HepG2 (cell line): ENCODE data around the gene PFKL. TPM values are rescaled to one million over a fixed set of nuclear protein-coding genes. Genes with fewer than 3 reads are reported as not detected.
A peak's percentile ranks its signal among the peaks of the same experiment; 100 is the strongest.

ENCODE experiments used
- BORCS8-MEF2B ChIP-seq: sonication (generic); formaldehyde crosslinking; IDR thresholded peaks from 2 replicates; pipeline ENCODE4 v1.8.0; 2022; ENCODE audit warnings: mild to moderate bottlenecking, missing genetic modification reagents
- CEBPB ChIP-seq: IDR thresholded peaks from 2 replicates; pipeline ENCODE4 v1.6.1; 2011; ENCODE audit warnings: low read depth, low read length, improper control_type of control experiment, borderline replicate concordance
- DPF2 ChIP-seq: sonication (generic); formaldehyde crosslinking; IDR thresholded peaks from 2 replicates; pipeline ENCODE4 v1.4.0; 2020; ENCODE audit warnings: mild to moderate bottlenecking, low read depth, missing genetic modification reagents, borderline replicate concordance
- DR1 ChIP-seq: sonication (generic); formaldehyde crosslinking; IDR thresholded peaks from 2 replicates; pipeline ENCODE4 v1.8.0; 2021; ENCODE audit warnings: mild to moderate bottlenecking, missing genetic modification reagents, inconsistent platforms
- HOXA3 ChIP-seq: sonication (generic); formaldehyde crosslinking; IDR thresholded peaks from 2 replicates; pipeline ENCODE4 v1.5.0; 2020; ENCODE audit warnings: missing genetic modification reagents
- JUND ChIP-seq: sonication (generic); formaldehyde crosslinking; IDR thresholded peaks from 2 replicates; pipeline ENCODE4 v1.8.0; 2022; ENCODE audit warnings: mild to moderate bottlenecking, missing genetic modification reagents
- KLF9 ChIP-seq: IDR thresholded peaks from 2 replicates; pipeline ENCODE4 v1.6.1; 2016; ENCODE audit warnings: low read depth
- MTA1 ChIP-seq: sonication (generic); formaldehyde crosslinking; IDR thresholded peaks from 2 replicates; pipeline ENCODE4 v1.4.0; 2020; ENCODE audit warnings: missing genetic modification reagents, mild to moderate bottlenecking, borderline replicate concordance
- NFATC3 ChIP-seq: sonication (generic); formaldehyde crosslinking; IDR thresholded peaks from 2 replicates; pipeline ENCODE4 v1.5.1; 2020; ENCODE audit warnings: mild to moderate bottlenecking, missing genetic modification reagents
- SETDB1 ChIP-seq: sonication (generic); formaldehyde crosslinking; IDR thresholded peaks from 2 replicates; pipeline ENCODE4 v1.5.1; 2020; ENCODE audit warnings: missing genetic modification reagents, mild to moderate bottlenecking, borderline replicate concordance
- SOX13 ChIP-seq, 3 experiments: fragments of 450-650 bp in 1 of 3; sonication (generic) in 1 of 3; formaldehyde crosslinking in 1 of 3; IDR thresholded peaks in 2 of 3; conservative IDR thresholded peaks in 1 of 3; 2 replicates each; pipeline versions ENCODE4 v1.5.0 to v1.6.1; 2016 to 2020; ENCODE audit warnings: antibody characterized with exemption in 1 of 3, mild to moderate bottlenecking in 1 of 3, missing compliant biosample characterization in 1 of 3, missing genetic modification reagents in 1 of 3, moderate library complexity in 1 of 3
- TAF1 ChIP-seq: sonication (generic); formaldehyde crosslinking; IDR thresholded peaks from 2 replicates; pipeline ENCODE4 v1.4.0; 2020; ENCODE audit warnings: missing genetic modification reagents
- TBX2 ChIP-seq: sonication (generic); formaldehyde crosslinking; IDR thresholded peaks from 2 replicates; pipeline ENCODE4 v1.5.0; 2020; ENCODE audit warnings: missing genetic modification reagents, mild to moderate bottlenecking, borderline replicate concordance
- THAP11 ChIP-seq: IDR thresholded peaks from 2 replicates; pipeline ENCODE4 v1.6.1; 2016; ENCODE audit warnings: missing biosample characterization, missing genetic modification reagents
- U2AF2 ChIP-seq: fragments of 200-400 bp; formaldehyde crosslinking; IDR thresholded peaks from 2 replicates; pipeline ENCODE4 v1.6.1; 2017; ENCODE audit warnings: low read depth, mild to moderate bottlenecking, low read length
- ZNF431 ChIP-seq: sonication (generic); formaldehyde crosslinking; IDR thresholded peaks from 2 replicates; pipeline ENCODE4 v1.9.0; 2022; ENCODE audit warnings: missing genetic modification reagents, low read depth, mild to moderate bottlenecking, borderline replicate concordance
- ZNF792 ChIP-seq: IDR thresholded peaks from 2 replicates; pipeline ENCODE4 v1.6.1; 2016
- polyA plus RNA-seq, 8 experiments: library from polyadenylated mRNA; depleted of rRNA in 3 of 8; stranded (reverse) in 7 of 8; unstranded in 1 of 8; fragments of >200 nt; fragmentation: Illumina TruSeq in 4 of 8; extraction: Trizol in 4 of 8; gene quantifications; 2 replicates each; pipeline versions ENCODE4 v1.2.1 to v1.2.3, GENCODE V29; 2011 to 2016; ENCODE audit warnings: low read depth in 4 of 8, missing spikeins in 1 of 8, mixed read lengths in 1 of 8; ENCODE audit not compliant: insufficient read depth in 1 of 8
- total RNA-seq, 5 experiments: library from RNA; depleted of rRNA; stranded (reverse); fragments of >200 nt; fragmentation: Illumina TruSeq; extraction: Trizol; gene quantifications; 2 replicates each; pipeline ENCODE4 v1.2.3, GENCODE V29; 2016; ENCODE audit warnings: low read depth in 1 of 5
- TF ChIP-seq, protein P1 (sequence below): IDR thresholded peaks from 2 replicates; pipeline ENCODE4 v1.4.0; 2020; ENCODE audit warnings: mild to moderate bottlenecking, missing genetic modification reagents
- TF ChIP-seq, protein P2 (sequence below): sonication (generic); formaldehyde crosslinking; IDR thresholded peaks from 2 replicates; pipeline ENCODE4; 2020; ENCODE audit warnings: missing genetic modification reagents, mild to moderate bottlenecking, borderline replicate concordance
- TF ChIP-seq, protein P3 (sequence below): sonication (generic); formaldehyde crosslinking; IDR thresholded peaks from 2 replicates; pipeline ENCODE4 v1.4.0; 2020; ENCODE audit warnings: missing genetic modification reagents
- TF ChIP-seq, protein P4 (sequence below): IDR thresholded peaks from 2 replicates; pipeline ENCODE4 v1.6.1; 2016; ENCODE audit warnings: missing genetic modification reagents, missing compliant biosample characterization

PFKL gene
- total and polyA plus RNA-seq, 2 of the 13 experiments (the other 11 are each of a cell fraction or from before 2014, with no cell fraction given), result 92.8 to 106 TPM

DNA sequence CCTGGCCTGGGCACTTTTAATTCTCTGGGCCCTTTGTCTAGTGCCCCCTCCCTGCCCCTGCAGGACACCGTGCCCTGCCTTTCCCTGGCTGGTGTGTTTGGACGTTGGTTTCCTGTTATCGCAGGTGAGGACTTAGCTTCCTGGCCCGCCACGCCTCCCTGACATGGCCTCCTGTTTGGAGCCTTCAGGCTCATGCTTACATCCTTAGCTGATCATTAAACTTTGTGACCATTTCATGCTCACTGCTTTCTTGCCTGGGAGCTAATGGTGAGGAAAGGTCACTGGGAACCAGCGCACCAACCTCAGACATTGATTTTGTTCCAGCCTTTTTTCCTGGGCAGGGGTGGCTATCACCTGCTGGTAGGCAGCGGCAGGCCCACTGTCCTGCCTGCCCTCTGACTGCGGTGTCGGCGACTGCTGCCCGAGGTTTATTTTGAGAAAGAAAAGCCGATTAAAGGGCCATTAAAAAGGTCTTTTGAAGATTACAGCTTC, 3.7 kb downstream of the PFKL start (continued):
- TF ChIP-seq, protein P1, sequence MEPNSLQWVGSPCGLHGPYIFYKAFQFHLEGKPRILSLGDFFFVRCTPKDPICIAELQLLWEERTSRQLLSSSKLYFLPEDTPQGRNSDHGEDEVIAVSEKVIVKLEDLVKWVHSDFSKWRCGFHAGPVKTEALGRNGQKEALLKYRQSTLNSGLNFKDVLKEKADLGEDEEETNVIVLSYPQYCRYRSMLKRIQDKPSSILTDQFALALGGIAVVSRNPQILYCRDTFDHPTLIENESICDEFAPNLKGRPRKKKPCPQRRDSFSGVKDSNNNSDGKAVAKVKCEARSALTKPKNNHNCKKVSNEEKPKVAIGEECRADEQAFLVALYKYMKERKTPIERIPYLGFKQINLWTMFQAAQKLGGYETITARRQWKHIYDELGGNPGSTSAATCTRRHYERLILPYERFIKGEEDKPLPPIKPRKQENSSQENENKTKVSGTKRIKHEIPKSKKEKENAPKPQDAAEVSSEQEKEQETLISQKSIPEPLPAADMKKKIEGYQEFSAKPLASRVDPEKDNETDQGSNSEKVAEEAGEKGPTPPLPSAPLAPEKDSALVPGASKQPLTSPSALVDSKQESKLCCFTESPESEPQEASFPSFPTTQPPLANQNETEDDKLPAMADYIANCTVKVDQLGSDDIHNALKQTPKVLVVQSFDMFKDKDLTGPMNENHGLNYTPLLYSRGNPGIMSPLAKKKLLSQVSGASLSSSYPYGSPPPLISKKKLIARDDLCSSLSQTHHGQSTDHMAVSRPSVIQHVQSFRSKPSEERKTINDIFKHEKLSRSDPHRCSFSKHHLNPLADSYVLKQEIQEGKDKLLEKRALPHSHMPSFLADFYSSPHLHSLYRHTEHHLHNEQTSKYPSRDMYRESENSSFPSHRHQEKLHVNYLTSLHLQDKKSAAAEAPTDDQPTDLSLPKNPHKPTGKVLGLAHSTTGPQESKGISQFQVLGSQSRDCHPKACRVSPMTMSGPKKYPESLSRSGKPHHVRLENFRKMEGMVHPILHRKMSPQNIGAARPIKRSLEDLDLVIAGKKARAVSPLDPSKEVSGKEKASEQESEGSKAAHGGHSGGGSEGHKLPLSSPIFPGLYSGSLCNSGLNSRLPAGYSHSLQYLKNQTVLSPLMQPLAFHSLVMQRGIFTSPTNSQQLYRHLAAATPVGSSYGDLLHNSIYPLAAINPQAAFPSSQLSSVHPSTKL (CRISPR knock-in tag), result peak; percentile 27; the same call in 1 of the 2 replicates
- TF ChIP-seq, protein P2, sequence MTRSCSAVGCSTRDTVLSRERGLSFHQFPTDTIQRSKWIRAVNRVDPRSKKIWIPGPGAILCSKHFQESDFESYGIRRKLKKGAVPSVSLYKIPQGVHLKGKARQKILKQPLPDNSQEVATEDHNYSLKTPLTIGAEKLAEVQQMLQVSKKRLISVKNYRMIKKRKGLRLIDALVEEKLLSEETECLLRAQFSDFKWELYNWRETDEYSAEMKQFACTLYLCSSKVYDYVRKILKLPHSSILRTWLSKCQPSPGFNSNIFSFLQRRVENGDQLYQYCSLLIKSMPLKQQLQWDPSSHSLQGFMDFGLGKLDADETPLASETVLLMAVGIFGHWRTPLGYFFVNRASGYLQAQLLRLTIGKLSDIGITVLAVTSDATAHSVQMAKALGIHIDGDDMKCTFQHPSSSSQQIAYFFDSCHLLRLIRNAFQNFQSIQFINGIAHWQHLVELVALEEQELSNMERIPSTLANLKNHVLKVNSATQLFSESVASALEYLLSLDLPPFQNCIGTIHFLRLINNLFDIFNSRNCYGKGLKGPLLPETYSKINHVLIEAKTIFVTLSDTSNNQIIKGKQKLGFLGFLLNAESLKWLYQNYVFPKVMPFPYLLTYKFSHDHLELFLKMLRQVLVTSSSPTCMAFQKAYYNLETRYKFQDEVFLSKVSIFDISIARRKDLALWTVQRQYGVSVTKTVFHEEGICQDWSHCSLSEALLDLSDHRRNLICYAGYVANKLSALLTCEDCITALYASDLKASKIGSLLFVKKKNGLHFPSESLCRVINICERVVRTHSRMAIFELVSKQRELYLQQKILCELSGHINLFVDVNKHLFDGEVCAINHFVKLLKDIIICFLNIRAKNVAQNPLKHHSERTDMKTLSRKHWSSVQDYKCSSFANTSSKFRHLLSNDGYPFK (CRISPR knock-in tag), result no peak
- TF ChIP-seq DR1, result 0 out of 2 replicates have a peak, but pooled peaks have one; percentile 23
- TF ChIP-seq KLF9 (CRISPR knock-in tag), result 0 out of 2 replicates have a peak, but pooled peaks have one; percentile 72
- no peak for TF ChIP-seq SOX13 (IDR thresholded peaks at IDR 0.05)
- peak in 1 of 2 experiments; percentile 30; a peak in 1 of 4 replicates for TF ChIP-seq SOX13 (CRISPR knock-in tag; conservative IDR thresholded peaks at IDR 0.05 in 1 of 2, IDR thresholded peaks at IDR 0.05 in 1 of 2)
- TF ChIP-seq ZNF431 (CRISPR knock-in tag), result 0 out of 2 replicates have a peak, but pooled peaks have one; percentile 46
- TF ChIP-seq HOXA3, result peak; percentile 78; the same call in 1 of the 2 replicates
- TF ChIP-seq ZNF792 (CRISPR knock-in tag), result peak; percentile 95
- TF ChIP-seq, protein P3, sequence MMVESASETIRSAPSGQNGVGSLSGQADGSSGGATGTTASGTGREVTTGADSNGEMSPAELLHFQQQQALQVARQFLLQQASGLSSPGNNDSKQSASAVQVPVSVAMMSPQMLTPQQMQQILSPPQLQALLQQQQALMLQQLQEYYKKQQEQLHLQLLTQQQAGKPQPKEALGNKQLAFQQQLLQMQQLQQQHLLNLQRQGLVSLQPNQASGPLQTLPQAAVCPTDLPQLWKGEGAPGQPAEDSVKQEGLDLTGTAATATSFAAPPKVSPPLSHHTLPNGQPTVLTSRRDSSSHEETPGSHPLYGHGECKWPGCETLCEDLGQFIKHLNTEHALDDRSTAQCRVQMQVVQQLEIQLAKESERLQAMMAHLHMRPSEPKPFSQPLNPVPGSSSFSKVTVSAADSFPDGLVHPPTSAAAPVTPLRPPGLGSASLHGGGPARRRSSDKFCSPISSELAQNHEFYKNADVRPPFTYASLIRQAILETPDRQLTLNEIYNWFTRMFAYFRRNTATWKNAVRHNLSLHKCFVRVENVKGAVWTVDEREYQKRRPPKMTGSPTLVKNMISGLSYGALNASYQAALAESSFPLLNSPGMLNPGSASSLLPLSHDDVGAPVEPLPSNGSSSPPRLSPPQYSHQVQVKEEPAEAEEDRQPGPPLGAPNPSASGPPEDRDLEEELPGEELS (CRISPR knock-in tag), result peak; percentile 56; the same call in 1 of the 2 replicates
- TF ChIP-seq, protein P4, sequence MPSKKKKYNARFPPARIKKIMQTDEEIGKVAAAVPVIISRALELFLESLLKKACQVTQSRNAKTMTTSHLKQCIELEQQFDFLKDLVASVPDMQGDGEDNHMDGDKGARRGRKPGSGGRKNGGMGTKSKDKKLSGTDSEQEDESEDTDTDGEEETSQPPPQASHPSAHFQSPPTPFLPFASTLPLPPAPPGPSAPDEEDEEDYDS (CRISPR knock-in tag), result peak; percentile 76
- TF ChIP-seq MTA1 (CRISPR knock-in tag), result no peak
- peak; percentile 73; the same call in 1 of the 2 replicates for TF ChIP-seq DPF2 (CRISPR knock-in tag)
- peak; percentile 42; the same call in 1 of the 2 replicates for TF ChIP-seq TBX2 (CRISPR knock-in tag)
- TF ChIP-seq THAP11 (CRISPR knock-in tag), result peak; percentile 44; the same call in 1 of the 2 replicates
- no peak for TF ChIP-seq CEBPB
- no peak for TF ChIP-seq SETDB1 (CRISPR knock-in tag)
- TF ChIP-seq NFATC3 (CRISPR knock-in tag), result no peak
- no peak for TF ChIP-seq JUND (CRISPR knock-in tag)
- no peak for TF ChIP-seq U2AF2
- peak; percentile 38; the same call in 1 of the 2 replicates for TF ChIP-seq BORCS8-MEF2B
- TF ChIP-seq TAF1 (CRISPR knock-in tag), result 0 out of 2 replicates have a peak, but pooled peaks have one; percentile 35
